HPDE6-E6E7 (cell line): Measurements from ENCODE around the gene EGFLAM.
"Not testable (repeated sequence)": the region's sequence is repeated elsewhere in the genome, so short reads cannot be mapped to it uniquely, and the experiment has no call there.

Source experiments
- DNase-seq: peaks from one replicate; pipeline ENCODE4 v3.0.0; 2011; ENCODE audit warnings: missing footprints; ENCODE audit errors: extremely low spot score

The EGFLAM gene

DNA sequence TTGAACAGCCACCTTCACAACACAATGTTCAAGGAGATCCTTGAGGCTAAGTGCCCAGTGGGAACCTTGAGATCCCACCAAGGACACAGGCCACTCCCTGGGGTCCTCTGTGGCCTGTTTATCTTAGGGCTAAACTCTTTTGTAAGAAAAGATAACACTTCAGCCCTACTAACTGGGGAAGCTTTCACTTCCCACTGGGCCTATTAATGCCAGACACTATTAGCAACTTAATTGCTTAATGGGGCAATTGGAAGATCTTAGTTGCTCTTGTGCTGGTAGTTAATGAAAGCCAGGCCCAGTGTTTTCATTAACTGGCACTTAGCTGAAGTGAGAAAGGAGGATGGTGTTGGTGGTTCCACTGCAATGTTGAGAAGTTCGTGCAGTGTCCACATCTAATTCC lies 117.1 kb downstream of the EGFLAM start:
- DNase-seq = no peak

- DNase-seq = no peak
Observed at GRCh38 chr5:38376404-38376803, 118.0 kb downstream of the EGFLAM start.

DNA sequence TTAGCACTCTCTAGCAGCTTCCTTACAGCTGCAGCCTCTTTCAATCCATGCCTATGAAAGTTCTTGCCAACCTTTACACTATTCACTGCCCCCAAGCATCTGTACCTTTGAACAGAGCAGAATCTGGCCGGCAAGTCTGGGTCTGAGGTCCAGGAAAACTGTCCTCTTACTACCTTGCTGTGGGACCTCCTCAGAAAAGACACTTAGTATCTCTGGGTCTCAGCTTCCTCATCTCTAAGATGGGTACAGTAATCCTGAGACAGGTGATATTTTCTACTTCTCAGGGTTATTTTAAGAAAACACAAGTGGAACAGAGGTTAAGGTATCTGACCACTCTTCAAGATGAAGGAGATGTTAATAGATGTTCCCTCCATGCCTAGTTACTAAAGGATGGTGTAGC lies 120.2 kb downstream of the EGFLAM start:
- no peak for DNase-seq

- DNase-seq = no peak
Observed at GRCh38 chr5:38379350-38379937, 121.1 kb downstream of the EGFLAM start.

DNA sequence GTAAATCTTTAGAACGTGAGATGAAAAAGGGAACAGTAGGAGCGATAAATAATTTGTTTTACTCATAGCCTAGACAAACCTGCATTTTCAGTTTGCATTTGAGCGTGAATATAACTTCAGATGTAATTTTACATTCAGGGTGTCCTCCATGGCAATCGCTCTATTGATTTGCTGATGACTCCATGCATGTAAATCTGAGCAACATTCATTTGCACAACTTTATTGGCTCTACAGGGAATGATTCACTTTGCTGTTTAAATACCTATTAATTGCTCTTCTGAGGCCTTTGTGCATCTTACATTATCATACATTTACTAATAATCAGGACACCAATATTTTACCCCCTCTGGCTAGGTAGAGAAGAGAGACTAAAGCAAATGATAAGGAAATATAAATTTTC lies 122.2 kb downstream of the EGFLAM start:
- DNase-seq = no peak

DNA sequence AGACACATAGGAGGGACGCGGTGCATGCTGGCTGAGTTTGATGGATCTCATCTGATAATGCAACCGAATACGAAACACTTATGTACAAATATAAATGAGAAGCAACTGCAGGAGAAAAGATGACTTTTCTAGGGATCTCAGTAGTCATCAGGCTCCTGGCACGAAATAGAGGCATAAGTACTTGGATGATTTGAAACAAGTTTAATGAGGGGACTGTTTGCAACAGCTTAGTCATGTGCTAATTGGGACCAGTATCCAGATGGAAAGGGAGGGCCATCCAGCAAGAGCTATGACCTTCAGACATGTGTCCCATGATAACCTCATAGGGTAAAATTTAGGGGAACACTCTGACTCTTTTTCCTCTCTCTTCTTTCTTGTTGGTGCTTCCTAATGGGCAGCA lies 123.0 kb downstream of the EGFLAM start:
- no peak for DNase-seq

GRCh38 chr5:38382898-38383297 lies 124.5 kb downstream of the EGFLAM start:
- peak; percentile 76 for DNase-seq

DNA sequence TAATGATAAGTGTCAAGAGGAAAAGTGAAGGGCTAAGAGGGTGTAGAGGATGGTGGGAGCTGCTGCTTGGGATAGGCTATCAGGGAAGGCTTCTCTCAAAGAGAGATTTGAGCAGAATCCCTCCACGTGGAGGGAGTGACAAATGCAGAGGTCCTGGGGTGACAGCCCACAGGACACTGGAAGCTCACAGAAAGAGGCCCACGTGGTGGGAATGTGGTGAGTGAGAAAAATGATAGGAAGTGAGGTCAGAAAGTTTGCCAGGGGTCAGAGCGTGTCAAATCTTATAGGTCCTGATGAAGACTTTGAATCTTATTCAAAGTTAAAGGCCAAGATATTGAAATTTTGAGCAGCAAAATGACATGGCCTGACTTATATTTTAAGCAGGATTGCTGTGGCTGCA lies 125.3 kb downstream of the EGFLAM start:
- no peak for DNase-seq

DNA sequence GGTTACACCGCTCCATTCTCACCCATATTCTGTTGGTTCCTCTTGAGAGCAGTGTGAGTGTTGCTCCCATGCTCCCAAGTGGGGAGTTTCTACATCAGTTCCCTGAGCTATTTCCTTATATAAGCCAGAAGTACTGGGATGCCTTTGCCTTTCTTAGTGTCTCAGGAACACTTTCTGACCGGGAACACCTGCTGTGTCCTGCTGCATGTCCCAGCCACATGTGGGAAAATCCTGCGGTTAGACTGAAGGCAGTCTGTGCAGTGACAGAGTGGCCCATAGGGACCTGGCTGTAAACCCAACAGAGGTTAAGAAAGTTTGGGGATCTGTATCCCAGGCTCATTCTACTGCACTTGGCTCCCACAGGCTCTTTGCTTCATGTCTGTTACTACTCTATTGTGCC lies 126.0 kb downstream of the EGFLAM start:
- no peak for DNase-seq

DNA sequence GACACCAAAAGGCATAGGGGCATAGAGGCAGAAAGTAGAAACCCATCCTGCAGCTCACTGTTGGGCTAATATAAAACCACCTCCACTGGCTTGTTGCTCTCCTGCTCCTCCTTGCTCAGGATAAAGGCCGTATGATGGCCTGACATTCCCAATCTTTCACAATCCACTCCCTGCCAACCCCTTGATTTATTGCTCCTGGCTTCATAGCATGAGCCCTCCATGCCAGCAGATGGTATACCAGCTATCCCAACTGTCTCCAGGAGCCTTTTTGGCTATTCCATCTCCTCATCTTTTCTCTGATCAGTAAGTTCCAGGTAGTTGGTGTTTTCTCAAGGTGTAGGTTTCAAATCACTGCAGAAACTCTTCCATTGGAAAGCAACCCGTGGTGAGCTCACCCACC lies 128.8 kb downstream of the EGFLAM start:
- no peak for DNase-seq

GRCh38 chr5:38393636-38394035 lies 135.3 kb downstream of the EGFLAM start:
- DNase-seq = no peak

DNA sequence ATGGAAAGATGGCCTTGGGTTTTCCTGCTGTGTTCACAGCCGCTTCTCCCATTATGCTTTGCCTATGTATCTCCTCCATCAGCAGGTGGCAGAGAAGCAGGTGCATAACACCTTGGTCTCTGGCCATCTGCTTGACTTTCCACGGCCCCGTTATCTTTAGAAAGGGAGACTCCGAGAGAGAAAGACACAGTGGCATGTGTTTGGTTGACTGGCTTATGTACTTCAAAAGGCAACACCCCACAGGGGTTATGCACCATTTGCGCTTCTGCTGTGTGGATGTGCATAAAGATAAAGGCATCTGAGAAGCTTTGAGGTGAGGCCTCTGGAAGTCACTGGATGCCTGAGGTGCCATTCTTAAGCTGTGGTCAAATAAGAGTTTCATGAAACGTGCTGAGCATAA lies 138.4 kb downstream of the EGFLAM start:
- no peak for DNase-seq

GRCh38 chr5:38400365-38400764 lies 142.0 kb downstream of the EGFLAM start:
- DNase-seq = no peak

DNA sequence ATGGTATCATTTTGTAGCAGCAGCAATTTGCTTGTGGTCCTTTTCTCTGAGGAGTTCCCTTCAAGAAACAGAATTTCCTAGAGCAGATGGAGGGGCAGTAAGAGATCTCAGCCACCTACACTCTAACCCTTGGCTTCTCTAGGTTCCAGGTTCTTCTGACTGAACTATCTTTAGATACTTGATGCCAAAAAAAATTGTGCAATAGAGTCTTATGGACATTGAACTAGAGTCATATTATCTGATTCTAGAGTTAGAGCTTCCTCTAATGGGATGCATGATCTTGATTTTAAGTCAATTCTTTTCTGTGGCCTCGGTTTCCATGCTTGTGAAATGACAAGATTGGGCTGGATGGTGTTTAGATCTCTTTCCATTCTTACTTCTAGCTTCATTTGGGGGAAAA lies 142.8 kb downstream of the EGFLAM start:
- no peak for DNase-seq

- no peak for DNase-seq
Observed at GRCh38 chr5:38403406-38403805, 145.0 kb downstream of the EGFLAM start.

DNA sequence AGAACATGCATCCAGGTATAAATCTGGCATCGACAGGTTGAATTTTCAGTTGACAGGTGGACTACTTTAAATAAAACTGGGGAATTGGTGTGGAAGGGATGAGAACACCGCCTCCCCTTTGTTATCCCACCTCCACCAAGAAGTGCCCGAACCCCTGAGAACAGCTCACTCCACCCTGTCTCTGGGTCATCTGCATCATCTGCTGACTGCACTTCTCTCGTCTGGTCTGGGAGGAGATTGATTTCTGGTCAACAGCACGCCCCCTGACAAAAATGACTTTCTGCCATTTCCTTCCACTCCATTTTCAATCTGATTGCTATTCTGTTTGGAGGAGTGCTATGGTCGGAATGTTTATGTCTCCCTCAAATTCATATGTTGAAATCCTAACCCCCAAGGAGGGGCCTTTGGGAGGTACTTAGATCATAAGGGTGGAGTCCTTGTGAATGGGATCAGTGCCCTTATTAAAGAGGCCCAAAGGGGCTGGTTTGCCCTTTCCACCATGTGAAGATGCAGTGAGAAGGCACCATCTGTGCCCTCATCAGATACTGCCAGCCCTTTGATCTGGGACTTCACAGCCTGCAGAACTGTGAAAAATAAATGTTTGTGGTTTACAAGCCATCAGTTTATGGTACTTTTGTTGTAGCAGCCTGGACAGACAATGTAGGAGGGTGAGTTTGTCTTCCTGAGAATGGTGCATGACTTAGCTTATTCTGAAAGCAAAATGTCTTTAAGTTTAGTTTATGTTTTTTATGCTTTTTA lies 145.7 kb downstream of the EGFLAM start:
- DNase-seq = no peak

DNA sequence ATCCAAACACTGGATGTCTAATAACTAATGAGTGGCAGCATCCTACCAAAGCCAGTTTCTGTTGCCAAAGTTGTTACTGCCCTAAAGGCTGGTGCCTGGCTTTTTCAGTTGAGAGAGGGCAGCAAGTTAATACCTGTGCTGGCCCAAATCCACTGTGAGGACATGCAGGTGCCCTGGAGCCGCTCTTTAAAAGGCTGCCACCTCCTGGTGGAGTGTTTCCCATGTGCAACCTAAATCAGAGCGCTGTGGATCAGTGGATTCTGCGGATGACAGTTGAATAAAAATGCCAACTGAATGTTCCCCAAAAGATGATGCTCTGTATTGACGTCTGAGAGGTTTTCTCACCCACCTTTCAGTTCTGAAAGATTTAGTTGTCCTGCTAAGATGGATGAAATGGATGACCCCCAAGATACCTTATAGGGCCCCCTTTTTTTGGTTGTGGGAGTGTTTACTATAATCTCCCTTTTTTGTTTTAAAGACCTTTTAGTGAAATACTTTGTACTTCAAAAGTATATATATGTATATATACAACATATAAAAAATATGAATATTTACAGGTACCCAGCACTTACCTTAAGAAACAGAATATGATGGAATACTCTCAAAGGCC lies 146.4 kb downstream of the EGFLAM start:
- peak; percentile 10 for DNase-seq

GRCh38 chr5:38408446-38409198 lies 150.3 kb downstream of the EGFLAM start:
- no peak for DNase-seq

DNA sequence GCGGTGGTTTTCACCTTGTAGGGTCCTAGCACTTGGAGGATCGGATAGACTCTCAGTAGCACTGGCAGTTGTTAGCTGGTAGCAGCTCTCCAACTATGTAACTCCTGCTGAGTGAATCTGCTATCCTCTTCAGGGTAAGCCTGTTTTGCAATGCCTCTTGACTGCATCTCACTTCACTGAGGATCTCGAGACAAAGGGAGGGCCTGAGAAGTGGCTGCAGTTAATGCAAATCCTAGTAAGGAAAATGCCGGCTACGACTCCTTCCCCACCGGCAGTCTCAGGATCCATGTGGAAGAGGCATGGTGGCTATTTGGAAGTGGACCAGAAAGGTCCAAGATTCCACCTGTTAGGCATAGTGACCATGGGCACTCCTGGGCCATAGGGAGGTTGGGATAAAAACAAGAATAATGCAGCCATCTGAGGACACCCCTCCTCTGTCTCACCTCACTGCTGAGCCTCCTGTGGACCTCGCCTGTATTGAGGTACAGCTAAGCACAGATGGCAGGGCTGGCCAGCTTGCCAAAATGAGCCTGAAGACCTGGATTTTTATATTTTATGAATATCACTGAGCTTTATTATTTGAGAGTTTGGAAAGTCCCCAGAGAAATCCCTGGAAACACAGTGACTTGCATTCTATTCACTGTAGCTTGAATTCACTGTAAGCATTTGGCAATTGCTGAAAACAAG lies 152.1 kb downstream of the EGFLAM start:
- DNase-seq = no peak

DNA sequence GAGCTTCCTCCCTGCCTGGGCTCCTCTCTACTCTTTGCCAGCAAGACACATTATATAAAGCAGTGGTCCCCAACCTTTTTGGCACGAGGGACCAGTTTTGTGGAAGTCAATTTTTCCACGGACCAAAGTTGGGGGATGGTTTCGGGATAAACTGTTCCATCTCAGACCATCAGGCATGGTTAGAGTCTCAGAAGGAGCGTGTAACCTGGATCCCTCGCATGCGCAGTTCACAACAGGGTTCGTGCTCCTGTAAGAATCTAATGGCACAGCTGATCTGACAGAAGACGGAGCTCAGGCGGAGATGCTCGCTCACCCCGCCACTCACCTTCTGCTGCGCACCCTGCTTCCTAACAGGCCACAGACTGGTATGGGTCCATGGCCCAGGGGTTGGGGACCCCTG lies 155.3 kb downstream of the EGFLAM start:
- no peak for DNase-seq

GRCh38 chr5:38414348-38414747 lies 156.0 kb downstream of the EGFLAM start:
- no peak for DNase-seq

DNA sequence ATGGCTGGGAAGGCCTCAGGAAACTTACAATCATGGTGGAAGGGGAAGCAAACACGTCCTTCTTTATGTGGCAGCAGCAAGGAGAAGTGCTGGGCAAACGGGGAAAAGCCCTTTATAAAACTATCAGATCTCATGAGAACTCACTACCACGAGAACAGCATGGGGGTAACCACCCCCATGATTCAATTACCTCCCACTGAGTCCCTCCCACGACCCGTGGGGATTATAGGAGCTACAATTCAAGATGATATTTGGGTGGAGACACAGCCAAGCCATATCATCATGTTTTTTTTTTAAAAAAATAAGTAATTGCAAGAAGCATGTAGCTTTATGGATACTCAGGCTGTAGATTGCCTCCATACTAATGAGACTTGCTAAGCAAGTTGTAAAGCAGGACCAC lies 157.4 kb downstream of the EGFLAM start:
- not testable (repeated sequence) for DNase-seq
